ENCODE data around the gene NR3C2. TPM values are rescaled to one million over a fixed set of nuclear protein-coding genes. Genes with fewer than 3 reads are reported as not detected.

Gene NR3C2
- total RNA-seq, 1 donor from 2014 or later: 25.9 TPM

DNA sequence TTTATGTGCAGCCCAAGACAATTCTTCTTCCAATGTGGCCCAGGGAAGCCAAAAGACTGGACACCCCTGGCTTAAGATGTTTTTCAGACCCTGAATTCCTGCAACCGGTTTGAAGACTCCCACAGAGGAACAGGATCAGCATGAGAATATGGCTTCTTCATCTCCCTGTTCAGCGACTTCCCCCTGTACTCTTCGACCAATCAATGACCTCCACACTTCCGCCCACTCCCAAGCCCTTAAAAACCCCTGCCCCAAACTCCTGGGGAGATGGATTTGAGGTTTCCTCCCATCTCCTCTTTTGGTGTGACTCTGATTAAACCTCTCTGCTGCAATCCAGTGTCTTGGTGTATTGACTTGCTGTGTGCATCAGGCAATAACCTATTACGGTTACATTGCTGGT is 344.4 kb downstream of the NR3C2 start:
- ATAC-seq: no peak
- H3K27me3 ChIP-seq: no peaks in the 10 kb centered on the region

DNA sequence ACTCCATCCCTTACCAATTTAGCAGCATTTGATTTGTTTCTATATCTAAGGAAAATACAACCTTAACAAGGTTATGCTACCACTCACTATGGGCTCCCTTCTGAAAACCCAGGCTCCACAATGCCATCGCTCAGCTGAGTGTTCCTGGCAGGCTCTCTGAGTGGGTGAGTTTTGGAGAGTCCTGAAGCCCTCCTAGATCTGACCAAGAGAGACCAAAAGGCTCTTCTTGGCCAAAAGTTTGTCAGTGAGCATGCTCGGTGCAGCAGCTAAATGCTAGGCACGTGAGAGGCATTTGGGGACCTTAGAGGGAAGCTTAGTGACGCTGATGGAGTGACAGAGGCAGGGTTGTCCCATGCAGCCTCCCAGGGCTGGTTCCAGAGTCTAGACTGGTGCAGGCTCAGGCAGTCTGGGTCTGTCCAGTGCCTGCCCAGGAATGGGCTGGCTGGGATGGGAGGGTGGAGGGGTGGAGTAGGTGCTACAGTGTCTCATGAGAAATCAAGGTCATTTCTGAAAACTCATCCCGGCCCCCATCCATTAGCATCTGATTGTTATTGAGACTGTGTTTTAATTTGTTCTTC is 346.8 kb downstream of the NR3C2 start:
- intact Hi-C loops (cut with DNase I): no loop called here
- no peaks in the 10 kb centered on the region for H3K36me3 ChIP-seq
- DNase-seq (no peak), ATAC-seq (peak; percentile 42)
- H3K9me3 ChIP-seq: no peaks in the 10 kb centered on the region
- no peak overlapping the region for H3K27ac ChIP-seq
- TF ChIP-seq, protein P1, sequence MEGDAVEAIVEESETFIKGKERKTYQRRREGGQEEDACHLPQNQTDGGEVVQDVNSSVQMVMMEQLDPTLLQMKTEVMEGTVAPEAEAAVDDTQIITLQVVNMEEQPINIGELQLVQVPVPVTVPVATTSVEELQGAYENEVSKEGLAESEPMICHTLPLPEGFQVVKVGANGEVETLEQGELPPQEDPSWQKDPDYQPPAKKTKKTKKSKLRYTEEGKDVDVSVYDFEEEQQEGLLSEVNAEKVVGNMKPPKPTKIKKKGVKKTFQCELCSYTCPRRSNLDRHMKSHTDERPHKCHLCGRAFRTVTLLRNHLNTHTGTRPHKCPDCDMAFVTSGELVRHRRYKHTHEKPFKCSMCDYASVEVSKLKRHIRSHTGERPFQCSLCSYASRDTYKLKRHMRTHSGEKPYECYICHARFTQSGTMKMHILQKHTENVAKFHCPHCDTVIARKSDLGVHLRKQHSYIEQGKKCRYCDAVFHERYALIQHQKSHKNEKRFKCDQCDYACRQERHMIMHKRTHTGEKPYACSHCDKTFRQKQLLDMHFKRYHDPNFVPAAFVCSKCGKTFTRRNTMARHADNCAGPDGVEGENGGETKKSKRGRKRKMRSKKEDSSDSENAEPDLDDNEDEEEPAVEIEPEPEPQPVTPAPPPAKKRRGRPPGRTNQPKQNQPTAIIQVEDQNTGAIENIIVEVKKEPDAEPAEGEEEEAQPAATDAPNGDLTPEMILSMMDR (IDR thresholded peaks at IDR 0.05): no peak
- H3K4me1 ChIP-seq: no peaks in the 10 kb centered on the region
- H3K4me3 ChIP-seq: no peak overlapping the region
- no peaks in the 10 kb centered on the region for H3K27me3 ChIP-seq

More for the DNA sequence above, 344.4 kb downstream of the NR3C2 start:
- intact Hi-C loops (cut with DNase I): no loop called here
- TF ChIP-seq, protein P1 (IDR thresholded peaks at IDR 0.05): no peak
- Histone ChIP-seq H3K4me3 (no peak overlapping the region), H3K4me1 (no peaks in the 10 kb centered on the region), H3K36me3 (peaks cover 6% of the 10 kb centered on the region), H3K27ac (no peak overlapping the region), H3K9me3 (no peaks in the 10 kb centered on the region)
- no peak for DNase-seq

DNA sequence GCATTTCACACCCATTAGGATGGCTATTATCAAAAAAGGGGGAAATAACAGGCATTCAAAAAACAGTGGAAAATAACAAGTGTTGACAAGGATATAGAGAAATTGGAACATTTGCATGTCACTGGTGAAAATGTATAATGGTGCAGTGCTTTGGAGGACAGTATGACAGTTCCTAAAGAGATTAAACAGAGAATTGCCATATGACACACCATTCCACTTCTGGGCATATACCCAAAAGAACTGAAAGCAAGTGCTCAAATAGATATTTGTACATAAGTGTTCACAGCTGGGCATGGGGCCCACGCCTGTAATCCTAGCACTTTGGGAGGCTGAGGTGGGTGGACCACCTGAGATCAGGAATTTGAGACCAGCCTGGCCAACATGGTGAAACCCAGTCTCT is 348.1 kb downstream of the NR3C2 start:
- H3K9me3 ChIP-seq: no peaks in the 10 kb centered on the region
- no peaks in the 10 kb centered on the region for H3K36me3 ChIP-seq
- TF ChIP-seq, protein P1 (IDR thresholded peaks at IDR 0.05): no peak
- intact Hi-C loops (cut with DNase I): no loop called here
- no peaks in the 10 kb centered on the region for H3K27me3 ChIP-seq
- no peak overlapping the region for H3K27ac ChIP-seq
- DNase-seq (no peak), ATAC-seq (no peak)
- no peak overlapping the region for H3K4me3 ChIP-seq
- H3K4me1 ChIP-seq: no peaks in the 10 kb centered on the region

DNA sequence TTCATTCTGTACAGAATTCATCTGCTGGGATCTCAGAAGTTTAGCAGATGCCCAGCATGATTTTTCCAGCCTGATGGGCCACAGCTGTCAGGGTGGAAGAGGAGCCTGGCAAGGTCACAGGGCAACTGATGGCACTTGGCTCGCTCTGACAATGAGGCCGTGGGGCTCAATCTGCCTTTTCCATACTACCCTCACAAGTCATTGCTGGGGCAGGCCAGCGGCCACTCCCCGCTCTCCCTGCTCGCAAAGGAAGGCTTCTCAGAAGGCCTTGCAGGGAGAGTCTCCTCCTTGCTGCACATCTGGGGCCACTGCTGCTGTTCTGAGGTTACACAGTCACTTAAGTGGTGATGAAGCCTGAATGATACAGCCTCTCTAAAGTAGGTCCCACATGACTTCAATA is 349.1 kb downstream of the NR3C2 start:
- DNase-seq (no peak), ATAC-seq (no peak)
- TF ChIP-seq, protein P1 (IDR thresholded peaks at IDR 0.05): no peak

DNA sequence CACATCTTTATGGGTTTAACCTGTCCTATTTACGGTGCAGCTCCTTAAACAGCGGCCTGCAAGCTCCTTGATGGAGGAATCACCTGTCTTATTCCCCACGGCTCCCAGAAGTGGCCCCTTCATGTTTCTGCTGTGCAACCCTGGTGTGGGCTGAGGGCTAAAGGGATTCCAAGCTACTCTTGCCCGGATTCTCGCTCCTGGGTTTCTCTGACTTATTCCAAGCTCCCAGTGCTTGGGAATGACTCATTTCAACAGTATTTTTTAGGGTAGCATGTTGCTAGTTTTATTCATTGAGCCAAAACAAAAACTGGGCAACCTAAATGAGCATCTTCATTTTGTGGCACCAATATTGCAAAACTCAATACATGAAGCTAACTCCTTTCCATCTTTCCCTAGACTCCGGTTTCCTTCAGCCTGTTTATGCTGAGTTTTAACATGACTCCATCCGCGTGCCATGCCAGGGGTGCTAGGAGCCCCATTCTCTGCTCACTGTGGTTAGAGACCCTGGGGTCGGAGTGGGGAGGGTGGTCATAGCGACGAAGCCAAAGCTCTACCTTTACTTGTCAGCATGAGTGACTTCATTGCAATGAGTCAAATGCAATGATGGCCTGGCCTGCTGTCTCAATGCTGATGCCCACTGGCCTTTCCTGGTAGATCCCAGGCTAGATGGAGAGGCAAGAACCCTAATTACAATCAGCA is 349.7 kb downstream of the NR3C2 start:
- TF ChIP-seq, protein P1 (IDR thresholded peaks at IDR 0.05): no peak
- no peaks in the 10 kb centered on the region for H3K9me3 ChIP-seq
- H3K27ac ChIP-seq: no peak overlapping the region
- no peaks in the 10 kb centered on the region for H3K36me3 ChIP-seq
- ATAC-seq (no peak), DNase-seq (no peak)
- H3K27me3 ChIP-seq: no peaks in the 10 kb centered on the region
- H3K4me3 ChIP-seq: no peak overlapping the region
- intact Hi-C loops (cut with DNase I): no loop called here
- H3K4me1 ChIP-seq: no peaks in the 10 kb centered on the region

More for the DNA sequence above, 349.1 kb downstream of the NR3C2 start:
- Histone ChIP-seq H3K4me3 (no peak overlapping the region), H3K36me3 (no peaks in the 10 kb centered on the region), H3K4me1 (no peaks in the 10 kb centered on the region), H3K27me3 (no peaks in the 10 kb centered on the region), H3K27ac (no peak overlapping the region), H3K9me3 (no peaks in the 10 kb centered on the region)
- intact Hi-C loops (cut with DNase I): no loop called here
